IgD-negative memory B cell (primary cell): Measurements from ENCODE around the gene NCKAP5. TPM values are rescaled to one million over a fixed set of nuclear protein-coding genes. Genes with fewer than 3 reads are reported as not detected.
"Not testable (repeated sequence)": the region's sequence is repeated elsewhere in the genome, so short reads cannot be mapped to it uniquely, and the experiment has no call there.

Experiments used
- H3K27ac Mint-ChIP-seq, 3 donors: one replicate each; pipeline ENCODE4 v1.8.0; 2020 to 2022; ENCODE audit warnings: mild to moderate bottlenecking in 3 of 3, mixed read lengths in 3 of 3, moderate library complexity in 1 of 3
- H3K27me3 Mint-ChIP-seq: one replicate; pipeline ENCODE4 v1.8.0; 2021; ENCODE audit warnings: mixed read lengths
- H3K36me3 Mint-ChIP-seq: one replicate; pipeline ENCODE4 v1.8.0; 2020; ENCODE audit warnings: mild to moderate bottlenecking, mixed read lengths
- H3K4me1 Mint-ChIP-seq, 3 donors: one replicate each; pipeline ENCODE4 v1.8.0; 2020 to 2022; ENCODE audit warnings: mixed read lengths in 3 of 3, mild to moderate bottlenecking in 1 of 3
- H3K4me3 Mint-ChIP-seq, 4 donors: one replicate each; pipeline ENCODE4 v1.8.0; 2020 to 2022; ENCODE audit warnings: mild to moderate bottlenecking in 4 of 4, mixed read lengths in 4 of 4, moderate library complexity in 3 of 4
- H3K9me3 Mint-ChIP-seq, 3 donors: one replicate each; pipeline ENCODE4 v1.8.0; 2020 to 2021; ENCODE audit warnings: mixed read lengths in 3 of 3, mild to moderate bottlenecking in 1 of 3
- polyA plus RNA-seq: library from polyadenylated mRNA; unstranded; fragments of 300-500 nt; fragmentation: Illumina TruSeq; gene quantifications from one replicate; pipeline ENCODE4 v1.2.3, GENCODE V29; 2021

Gene NCKAP5
- polyA plus RNA-seq, 1 donor from 2014 or later = not detected

- H3K36me3 Mint-ChIP-seq = no peaks in the 10 kb centered on the region
- no peak overlapping the region for H3K4me3 Mint-ChIP-seq
- H3K4me1 Mint-ChIP-seq = no peaks in the 10 kb centered on the region
- peaks cover 1 to 7% (median 4%) of the 10 kb centered on the region in 3 donors for H3K9me3 Mint-ChIP-seq
- no peak overlapping the region for H3K27ac Mint-ChIP-seq
- no peaks in the 10 kb centered on the region for H3K27me3 Mint-ChIP-seq
These were observed 352.8 kb downstream of the NCKAP5 start for GRCh38 chr2:133215477-133215876.

GRCh38 chr2:133213651-133214050 lies 354.6 kb downstream of the NCKAP5 start:
- H3K9me3 Mint-ChIP-seq = peaks cover 1 to 7% (median 4%) of the 10 kb centered on the region in 3 donors
- H3K27me3 Mint-ChIP-seq = no peaks in the 10 kb centered on the region
- no peak overlapping the region for H3K4me3 Mint-ChIP-seq
- H3K27ac Mint-ChIP-seq = no peak overlapping the region
- H3K36me3 Mint-ChIP-seq = no peaks in the 10 kb centered on the region
- no peaks in the 10 kb centered on the region for H3K4me1 Mint-ChIP-seq

- Mint-ChIP-seq H3K4me3 (no peak overlapping the region), H3K27me3 (no peaks in the 10 kb centered on the region), H3K4me1 (no peaks in the 10 kb centered on the region), H3K9me3 (peaks cover 1 to 12% (median 8%) of the 10 kb centered on the region in 3 donors), H3K27ac (no peak overlapping the region), H3K36me3 (no peaks in the 10 kb centered on the region)
These were observed 358.9 kb downstream of the NCKAP5 start for GRCh38 chr2:133209325-133209724.

GRCh38 chr2:133206666-133207065 lies 361.6 kb downstream of the NCKAP5 start:
- H3K36me3 Mint-ChIP-seq, H3K4me1 Mint-ChIP-seq, H3K27me3 Mint-ChIP-seq, H3K4me3 Mint-ChIP-seq, H3K27ac Mint-ChIP-seq: not testable (repeated sequence)
- H3K9me3 Mint-ChIP-seq = peaks cover 5 to 12% (median 8%) of the 10 kb centered on the region in 3 donors

GRCh38 chr2:133204421-133204820 lies 363.8 kb downstream of the NCKAP5 start:
- no peak overlapping the region for H3K27ac Mint-ChIP-seq
- H3K9me3 Mint-ChIP-seq = peaks cover 8 to 18% (median 8%) of the 10 kb centered on the region in 3 donors
- H3K27me3 Mint-ChIP-seq = no peaks in the 10 kb centered on the region
- no peak overlapping the region for H3K4me3 Mint-ChIP-seq
- H3K4me1 Mint-ChIP-seq = no peaks in the 10 kb centered on the region
- no peaks in the 10 kb centered on the region for H3K36me3 Mint-ChIP-seq

GRCh38 chr2:133200684-133201421 lies 367.4 kb downstream of the NCKAP5 start:
- H3K36me3 Mint-ChIP-seq = no peaks in the 10 kb centered on the region
- no peak overlapping the region for H3K27ac Mint-ChIP-seq
- H3K4me1 Mint-ChIP-seq = no peaks in the 10 kb centered on the region
- H3K27me3 Mint-ChIP-seq = no peaks in the 10 kb centered on the region
- peaks cover 0 to 10% (median 6%) of the 10 kb centered on the region in 3 donors for H3K9me3 Mint-ChIP-seq
- no peak overlapping the region for H3K4me3 Mint-ChIP-seq

- Mint-ChIP-seq H3K27ac (no peak overlapping the region), H3K4me3 (no peak overlapping the region), H3K36me3 (no peaks in the 10 kb centered on the region), H3K27me3 (no peaks in the 10 kb centered on the region), H3K4me1 (no peaks in the 10 kb centered on the region), H3K9me3 (peaks cover 0 to 14% (median 6%) of the 10 kb centered on the region in 3 donors)
These were observed 369.6 kb downstream of the NCKAP5 start for GRCh38 chr2:133198678-133199077.

- Mint-ChIP-seq H3K4me1 (no peaks in the 10 kb centered on the region), H3K4me3 (no peak overlapping the region), H3K27ac (no peak overlapping the region), H3K36me3 (no peaks in the 10 kb centered on the region), H3K9me3 (peaks cover 2 to 11% (median 9%) of the 10 kb centered on the region in 3 donors), H3K27me3 (no peaks in the 10 kb centered on the region)
These were observed 371.1 kb downstream of the NCKAP5 start for GRCh38 chr2:133197156-133197555.

- Mint-ChIP-seq H3K4me1 (no peaks in the 10 kb centered on the region), H3K36me3 (no peaks in the 10 kb centered on the region), H3K4me3 (no peak overlapping the region), H3K9me3 (peaks cover 3 to 17% (median 5%) of the 10 kb centered on the region in 3 donors), H3K27me3 (peaks cover 4% of the 10 kb centered on the region), H3K27ac (no peak overlapping the region)
These were observed 373.4 kb downstream of the NCKAP5 start for GRCh38 chr2:133194777-133195335.

- Mint-ChIP-seq H3K27me3 (peaks cover 4% of the 10 kb centered on the region), H3K4me1 (no peaks in the 10 kb centered on the region)
These were observed 374.0 kb downstream of the NCKAP5 start for GRCh38 chr2:133194362-133194655.

GRCh38 chr2:133193544-133194361 lies 374.5 kb downstream of the NCKAP5 start:
- Mint-ChIP-seq H3K4me1 (no peaks in the 10 kb centered on the region), H3K4me3 (no peak overlapping the region), H3K27ac (no peak overlapping the region), H3K36me3 (no peaks in the 10 kb centered on the region), H3K27me3 (peaks cover 4% of the 10 kb centered on the region), H3K9me3 (peaks cover 3 to 15% (median 5%) of the 10 kb centered on the region in 3 donors)

More at GRCh38 chr2:133194362-133194655, 374.0 kb downstream of the NCKAP5 start:
- Mint-ChIP-seq H3K9me3 (peaks cover 3 to 15% (median 5%) of the 10 kb centered on the region in 3 donors), H3K36me3 (no peaks in the 10 kb centered on the region), H3K27ac (no peak overlapping the region), H3K4me3 (no peak overlapping the region)

- Mint-ChIP-seq H3K4me3 (no peak overlapping the region), H3K9me3 (peaks cover 5 to 18% (median 5%) of the 10 kb centered on the region in 3 donors), H3K36me3 (no peaks in the 10 kb centered on the region), H3K4me1 (no peaks in the 10 kb centered on the region), H3K27me3 (peaks cover 4% of the 10 kb centered on the region), H3K27ac (no peak overlapping the region)
These were observed 376.2 kb downstream of the NCKAP5 start for GRCh38 chr2:133192028-133192427.

- Mint-ChIP-seq H3K27me3 (no peaks in the 10 kb centered on the region), H3K4me1 (no peaks in the 10 kb centered on the region), H3K27ac (no peak overlapping the region), H3K36me3 (no peaks in the 10 kb centered on the region), H3K4me3 (no peak overlapping the region), H3K9me3 (peaks cover 0 to 2% (median 2%) of the 10 kb centered on the region in 3 donors)
These were observed 391.1 kb downstream of the NCKAP5 start for GRCh38 chr2:133177196-133177595.

- no peaks in the 10 kb centered on the region for H3K27me3 Mint-ChIP-seq
- H3K36me3 Mint-ChIP-seq = no peaks in the 10 kb centered on the region
- H3K27ac Mint-ChIP-seq = no peak overlapping the region
- H3K4me3 Mint-ChIP-seq = no peak overlapping the region
- H3K4me1 Mint-ChIP-seq = no peaks in the 10 kb centered on the region
- H3K9me3 Mint-ChIP-seq = peaks cover 0 to 2% (median 0%) of the 10 kb centered on the region in 3 donors
These were observed 392.3 kb downstream of the NCKAP5 start for GRCh38 chr2:133175926-133176325.

GRCh38 chr2:133173224-133173623 lies 395.0 kb downstream of the NCKAP5 start:
- no peaks in the 10 kb centered on the region for H3K27me3 Mint-ChIP-seq
- no peaks in the 10 kb centered on the region for H3K36me3 Mint-ChIP-seq
- no peak overlapping the region for H3K27ac Mint-ChIP-seq
- H3K9me3 Mint-ChIP-seq = peaks cover 0 to 5% (median 0%) of the 10 kb centered on the region in 3 donors
- H3K4me1 Mint-ChIP-seq = no peaks in the 10 kb centered on the region
- no peak overlapping the region for H3K4me3 Mint-ChIP-seq
